ENCODE measurements around the gene PDE8B. TPM values are rescaled to one million over a fixed set of nuclear protein-coding genes. Genes with fewer than 3 reads are reported as not detected.
"Not testable (repeated sequence)": the region's sequence is repeated elsewhere in the genome, so short reads cannot be mapped to it uniquely, and the experiment has no call there.

The PDE8B gene
- total RNA-seq, 1 donor from 2014 or later, result 1.1 TPM

GRCh38 chr5:77369566-77369965 lies 159.1 kb downstream of the PDE8B start:
- Mint-ChIP-seq H3K4me1 (ENCODE audit: low read depth) (peaks cover 29% of the 10 kb centered on the region), H3K4me3 (ENCODE audit: unreplicated experiment) (no peak overlapping the region), H3K27me3 (ENCODE audit: low read depth) (peaks cover 4% of the 10 kb centered on the region), H3K27ac (ENCODE audit: unreplicated experiment) (no peak overlapping the region), H3K36me3 (ENCODE audit: low read depth) (no peaks in the 10 kb centered on the region), H3K9me3 (ENCODE audit: low read depth) (no peaks in the 10 kb centered on the region)
- no peak for TF ChIP-seq CTCF (IDR thresholded peaks at IDR 0.05)
- no peak for DNase-seq (ENCODE audit: low spot score)

- no peak for DNase-seq (ENCODE audit: low spot score)
- peaks cover 4% of the 10 kb centered on the region for H3K27me3 Mint-ChIP-seq (ENCODE audit: low read depth)
- H3K36me3 Mint-ChIP-seq (ENCODE audit: low read depth), result no peaks in the 10 kb centered on the region
- H3K4me3 Mint-ChIP-seq (ENCODE audit: unreplicated experiment), result no peak overlapping the region
- H3K4me1 Mint-ChIP-seq (ENCODE audit: low read depth), result peaks cover 16% of the 10 kb centered on the region
- H3K27ac Mint-ChIP-seq (ENCODE audit: unreplicated experiment), result no peak overlapping the region
- H3K9me3 Mint-ChIP-seq (ENCODE audit: low read depth), result no peaks in the 10 kb centered on the region
- no peak for TF ChIP-seq CTCF (IDR thresholded peaks at IDR 0.05)
Observed at GRCh38 chr5:77374686-77375085, 164.2 kb downstream of the PDE8B start.

DNA sequence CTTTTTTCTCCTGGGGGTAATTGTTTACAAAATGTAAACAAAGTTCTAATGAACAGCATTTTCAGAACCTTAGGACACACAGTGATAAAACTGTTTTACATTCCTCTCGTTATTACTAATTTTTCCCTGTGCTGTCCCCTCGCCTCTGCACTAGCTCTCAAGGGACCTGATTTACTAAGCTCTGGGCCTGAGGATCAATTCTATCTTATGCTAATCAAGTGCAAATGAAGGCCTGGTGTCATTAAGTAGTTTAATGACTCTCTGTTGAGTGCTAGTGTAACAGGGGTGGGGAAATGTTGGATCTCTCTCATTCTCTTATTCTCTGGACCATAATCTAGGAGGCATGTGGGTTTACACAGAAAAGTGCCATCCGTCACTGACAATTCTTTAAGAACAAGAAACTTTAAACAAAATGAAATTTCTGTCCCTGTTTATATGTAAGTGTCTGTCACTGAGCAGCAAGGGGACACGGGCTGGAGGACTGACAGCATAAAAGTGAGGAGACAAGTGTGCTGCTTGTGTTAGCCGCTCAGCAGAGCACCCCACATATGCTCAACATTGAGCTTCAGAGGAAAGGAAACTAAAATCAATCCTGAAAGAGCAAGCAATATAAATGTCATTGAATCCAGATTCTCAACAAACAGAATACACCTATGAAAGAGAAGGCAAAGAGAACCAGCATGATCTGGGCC lies 166.3 kb downstream of the PDE8B start:
- no peaks in the 10 kb centered on the region for H3K36me3 Mint-ChIP-seq (ENCODE audit: low read depth)
- peaks cover 3% of the 10 kb centered on the region for H3K4me1 Mint-ChIP-seq (ENCODE audit: low read depth)
- peaks cover 4% of the 10 kb centered on the region for H3K27me3 Mint-ChIP-seq (ENCODE audit: low read depth)
- TF ChIP-seq CTCF (IDR thresholded peaks at IDR 0.05), result no peak
- H3K27ac Mint-ChIP-seq (ENCODE audit: unreplicated experiment), result no peak overlapping the region
- no peak overlapping the region for H3K4me3 Mint-ChIP-seq (ENCODE audit: unreplicated experiment)
- DNase-seq (ENCODE audit: low spot score), result no peak
- H3K9me3 Mint-ChIP-seq (ENCODE audit: low read depth), result no peaks in the 10 kb centered on the region

DNA sequence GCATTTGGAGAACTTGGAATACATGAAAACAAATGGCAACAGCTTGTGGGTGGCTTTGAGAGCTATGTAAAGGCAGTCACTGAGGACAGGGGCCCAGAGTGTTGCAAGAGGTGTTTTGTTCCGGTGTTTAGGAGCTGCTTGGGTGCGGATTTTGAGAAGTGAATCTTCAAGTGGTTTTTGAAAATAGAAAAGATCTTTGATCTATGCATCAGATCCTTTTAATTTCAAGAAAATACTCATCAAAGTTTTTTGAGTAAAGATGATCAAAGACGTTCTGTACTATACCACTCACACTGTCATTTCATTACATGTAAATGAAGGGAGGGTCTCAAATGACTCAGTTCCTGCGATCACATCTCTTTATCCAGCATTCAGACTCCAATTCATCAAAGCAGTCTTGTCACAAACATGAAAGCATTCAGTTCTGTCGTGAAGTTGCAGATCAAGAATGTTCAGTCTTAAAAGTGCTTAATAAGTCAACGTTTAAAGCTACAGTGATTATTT lies 169.1 kb downstream of the PDE8B start:
- Mint-ChIP-seq H3K4me3 (ENCODE audit: unreplicated experiment) (no peak overlapping the region), H3K9me3 (ENCODE audit: low read depth) (peaks cover 8% of the 10 kb centered on the region), H3K27me3 (ENCODE audit: low read depth) (no peaks in the 10 kb centered on the region), H3K36me3 (ENCODE audit: low read depth) (no peaks in the 10 kb centered on the region), H3K27ac (ENCODE audit: unreplicated experiment) (no peak overlapping the region), H3K4me1 (ENCODE audit: low read depth) (peaks cover 3% of the 10 kb centered on the region)
- no peak for DNase-seq (ENCODE audit: low spot score)
- TF ChIP-seq CTCF (IDR thresholded peaks at IDR 0.05), result no peak

- no peak overlapping the region for H3K27ac Mint-ChIP-seq (ENCODE audit: unreplicated experiment)
- H3K27me3 Mint-ChIP-seq (ENCODE audit: low read depth), result no peaks in the 10 kb centered on the region
- H3K9me3 Mint-ChIP-seq (ENCODE audit: low read depth), result peaks cover 8% of the 10 kb centered on the region
- H3K36me3 Mint-ChIP-seq (ENCODE audit: low read depth), result no peaks in the 10 kb centered on the region
- no peak for DNase-seq (ENCODE audit: low spot score)
- H3K4me1 Mint-ChIP-seq (ENCODE audit: low read depth), result no peaks in the 10 kb centered on the region
- no peak for TF ChIP-seq CTCF (IDR thresholded peaks at IDR 0.05)
- H3K4me3 Mint-ChIP-seq (ENCODE audit: unreplicated experiment), result no peak overlapping the region
Observed at GRCh38 chr5:77380636-77381035, 170.2 kb downstream of the PDE8B start.

DNA sequence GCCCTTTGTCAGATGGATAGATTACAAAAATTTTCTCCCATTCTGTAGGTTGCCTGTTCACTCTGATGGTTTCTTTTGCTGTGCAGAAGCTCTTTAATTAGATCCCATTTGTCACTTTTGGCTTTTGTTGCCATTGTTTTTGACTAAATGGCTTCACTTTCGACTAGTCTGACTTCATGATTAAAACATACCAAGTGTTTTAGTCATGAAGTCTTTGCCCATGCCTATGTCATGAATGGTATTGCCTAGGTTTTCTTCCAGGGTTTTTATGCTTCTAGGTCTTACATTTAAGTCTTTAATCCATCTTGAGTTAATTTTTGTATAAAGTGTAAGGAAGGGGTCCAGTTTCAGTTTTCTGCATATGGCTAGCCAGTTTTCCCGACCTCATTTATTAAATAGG lies 172.9 kb downstream of the PDE8B start:
- H3K27ac Mint-ChIP-seq (ENCODE audit: unreplicated experiment); H3K36me3 Mint-ChIP-seq (ENCODE audit: low read depth): not testable (repeated sequence)

GRCh38 chr5:77386340-77386739 lies 175.9 kb downstream of the PDE8B start:
- H3K27ac Mint-ChIP-seq (ENCODE audit: unreplicated experiment); DNase-seq (ENCODE audit: low spot score); H3K4me3 Mint-ChIP-seq (ENCODE audit: unreplicated experiment); H3K27me3 Mint-ChIP-seq (ENCODE audit: low read depth); H3K36me3 Mint-ChIP-seq (ENCODE audit: low read depth): not testable (repeated sequence)
- H3K4me1 Mint-ChIP-seq (ENCODE audit: low read depth), result peaks cover 11% of the 10 kb centered on the region
- H3K9me3 Mint-ChIP-seq (ENCODE audit: low read depth), result peaks cover 10% of the 10 kb centered on the region

More for the DNA sequence above, 172.9 kb downstream of the PDE8B start:
- H3K9me3 Mint-ChIP-seq (ENCODE audit: low read depth), result peaks cover 10% of the 10 kb centered on the region
- H3K4me3 Mint-ChIP-seq (ENCODE audit: unreplicated experiment); H3K27me3 Mint-ChIP-seq (ENCODE audit: low read depth); DNase-seq (ENCODE audit: low spot score); H3K4me1 Mint-ChIP-seq (ENCODE audit: low read depth): not testable (repeated sequence)
